Mononuclear cell (primary cell): ENCODE data around the gene MLKL. TPM values are rescaled to one million over a fixed set of nuclear protein-coding genes. Genes with fewer than 3 reads are reported as not detected.

Experiments used
- H3K27me3 ChIP-seq: 2 replicates; pipeline ENCODE4 v1.6.0; 2011; ENCODE audit warnings: low read length, control low read depth; ENCODE audit not compliant: insufficient read depth
- H3K4me1 ChIP-seq: 2 replicates; pipeline ENCODE4 v1.5.1; 2011; ENCODE audit warnings: mild to moderate bottlenecking, low read length, control low read depth; ENCODE audit not compliant: insufficient read depth
- H3K4me3 ChIP-seq: 2 replicates; pipeline ENCODE4 v1.5.1; 2011; ENCODE audit warnings: mild to moderate bottlenecking, low read length, moderate library complexity
- H3K9me3 ChIP-seq: 2 replicates; pipeline ENCODE4 v1.5.1; 2011; ENCODE audit warnings: low read depth, mild to moderate bottlenecking, control low read depth, low read length
- total RNA-seq: library from RNA; depleted of rRNA; stranded (reverse); fragments of >200 nt; gene quantifications from one replicate; pipeline ENCODE4 v1.2.3, GENCODE V29; 2012

Gene MLKL
- total RNA-seq, 1 donor = 17.6 TPM

DNA sequence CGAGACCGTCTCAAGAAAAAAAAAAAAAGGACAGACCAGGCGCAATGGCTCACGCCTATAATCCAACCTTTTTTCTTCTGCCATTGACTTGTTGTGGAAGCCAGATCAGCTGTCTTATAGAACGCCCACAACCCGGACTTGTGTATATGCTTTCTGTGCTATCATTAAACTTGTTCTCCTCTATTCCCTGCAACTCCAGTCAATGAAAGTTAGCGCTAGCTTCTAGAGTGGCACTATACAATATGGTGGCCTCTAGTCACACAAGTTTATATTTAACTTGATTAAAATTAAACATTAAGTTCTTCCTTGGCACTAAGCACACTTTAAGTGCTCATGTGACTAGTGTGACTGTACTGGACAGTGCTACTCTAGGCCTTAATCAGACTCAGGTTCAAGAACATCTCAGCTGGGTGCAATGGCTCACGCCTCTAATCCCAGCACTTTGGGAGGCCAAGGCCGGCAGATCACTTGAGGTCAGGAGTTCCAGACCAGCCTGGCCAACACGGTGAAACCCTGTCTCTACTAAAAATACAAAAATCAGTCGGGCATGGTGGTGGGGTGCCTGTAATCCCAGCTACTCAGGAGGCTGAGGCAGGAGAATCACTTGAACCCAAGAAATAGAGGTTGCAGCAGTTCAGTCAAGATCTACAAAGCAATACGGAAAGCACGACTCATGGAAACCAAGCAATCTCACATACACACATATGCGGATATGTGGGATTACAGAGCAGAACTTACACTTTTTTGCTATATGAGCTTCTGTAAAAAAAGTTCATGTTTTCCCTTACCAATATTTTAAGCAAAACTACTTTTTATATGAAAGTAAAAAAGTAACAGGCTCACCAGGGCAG is 74.9 kb downstream of the MLKL start:
- Histone ChIP-seq H3K9me3 (no peaks in the 10 kb centered on the region), H3K4me1 (no peaks in the 10 kb centered on the region), H3K4me3 (no peak overlapping the region), H3K27me3 (no peaks in the 10 kb centered on the region)

DNA sequence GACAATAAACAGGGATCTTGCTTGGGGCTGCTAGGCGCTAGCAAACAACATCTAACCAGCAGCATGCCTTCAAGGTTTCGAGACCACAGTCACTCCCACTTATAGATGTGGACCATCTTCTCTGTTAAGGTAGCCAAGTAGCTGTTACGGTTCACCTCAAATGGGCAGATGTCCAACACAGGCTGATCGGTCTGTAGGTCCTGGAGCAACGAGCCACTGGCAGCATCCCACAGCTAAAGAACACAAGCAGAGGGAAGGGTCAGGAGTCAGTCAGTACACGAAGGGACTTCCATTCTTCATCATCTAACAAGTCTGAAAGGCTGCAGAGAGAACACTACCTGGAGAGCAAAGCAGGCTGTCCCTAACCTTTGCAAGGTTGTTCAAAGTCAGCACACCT is 76.8 kb downstream of the MLKL start:
- H3K4me1 ChIP-seq = no peaks in the 10 kb centered on the region
- no peaks in the 10 kb centered on the region for H3K27me3 ChIP-seq
- H3K4me3 ChIP-seq = no peak overlapping the region
- no peaks in the 10 kb centered on the region for H3K9me3 ChIP-seq

DNA sequence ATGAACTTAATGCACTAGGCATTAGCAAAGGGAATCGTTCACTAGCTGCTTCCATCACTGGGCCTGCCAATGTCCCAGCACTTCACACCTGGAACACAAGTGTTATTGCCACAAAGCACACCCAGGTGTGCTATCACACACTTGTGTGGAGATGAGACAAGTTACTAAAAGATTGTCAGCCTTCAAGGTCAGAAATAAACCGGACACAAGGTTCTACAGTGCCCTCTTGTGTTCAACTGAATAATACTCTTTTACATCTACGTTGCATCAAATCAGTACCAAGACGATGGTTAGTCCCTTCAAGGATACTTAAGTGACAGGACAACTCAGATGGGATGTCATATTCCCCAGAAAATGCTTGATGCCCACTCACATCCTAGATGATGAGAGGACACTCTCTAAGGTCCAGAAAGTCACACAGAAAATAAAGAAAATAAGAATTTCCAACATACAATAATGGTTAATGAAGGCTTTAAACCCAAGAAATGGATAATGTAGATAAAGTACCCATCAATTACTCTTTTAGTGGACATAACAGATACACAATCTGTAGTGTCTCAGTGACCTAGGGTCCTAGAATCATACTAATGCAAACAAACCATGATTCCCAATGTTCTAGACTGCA is 77.3 kb downstream of the MLKL start:
- Histone ChIP-seq H3K9me3 (no peaks in the 10 kb centered on the region), H3K4me1 (no peaks in the 10 kb centered on the region), H3K4me3 (no peak overlapping the region), H3K27me3 (no peaks in the 10 kb centered on the region)

DNA sequence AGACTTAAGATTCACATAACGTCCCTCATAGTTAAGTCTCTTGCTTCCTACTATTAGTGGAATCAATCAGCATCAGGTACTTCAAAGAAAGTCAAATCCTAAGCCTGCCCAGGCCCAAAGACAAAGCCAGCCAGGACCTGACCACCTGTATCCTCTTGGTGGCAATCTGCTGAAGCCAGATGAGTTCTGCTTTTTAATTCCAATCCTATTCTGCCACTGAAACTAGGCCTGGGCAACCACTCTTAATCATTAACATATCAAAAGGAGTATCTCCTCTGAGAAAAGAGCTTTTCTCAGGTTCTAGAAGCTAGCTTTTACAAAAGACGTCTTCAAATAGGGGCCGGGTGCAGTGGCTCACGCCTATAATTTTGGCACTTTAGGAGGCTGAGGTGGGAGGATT is 78.7 kb downstream of the MLKL start:
- Histone ChIP-seq H3K4me3 (no peak overlapping the region), H3K9me3 (no peaks in the 10 kb centered on the region), H3K27me3 (no peaks in the 10 kb centered on the region), H3K4me1 (no peaks in the 10 kb centered on the region)

Other genes with a start within 250 kb of the MLKL start
- 91.0 TPM for gene GLG1, start 93.7 kb downstream of the MLKL start, total RNA-seq
- 24.9 TPM for gene RFWD3, start 34.0 kb downstream of the MLKL start, total RNA-seq
- 0.42 TPM for gene FA2H, start 74.0 kb upstream of the MLKL start, total RNA-seq